DND-41 (cell line): ENCODE data around the gene DUSP1.

ENCODE experiments used
- ATAC-seq: fragments of 200-7000 bp; cut with Tn5 transposase; 3 replicates; pipeline ENCODE4 v1.9.1; 2021; ENCODE audit warnings: low read depth; ENCODE audit not compliant: insufficient read depth
- DNase-seq: peaks from one replicate; pipeline ENCODE4 v3.0.0-alpha.2; 2020
- H2AFZ ChIP-seq: 2 replicates; pipeline ENCODE4 v1.6.0; 2012; ENCODE audit warnings: low read depth, low read length
- H3K27ac ChIP-seq: 2 replicates; pipeline ENCODE4 v1.5.1; 2012; ENCODE audit warnings: low read length, inconsistent platforms
- H3K27me3 ChIP-seq: fragments of 200-600 bp; sonication (generic); 2 replicates; pipeline ENCODE4 v1.6.0; 2012; ENCODE audit warnings: low read length, mild to moderate bottlenecking, inconsistent platforms; ENCODE audit not compliant: insufficient read depth, poor library complexity
- H3K36me3 ChIP-seq: 2 replicates; pipeline ENCODE4 v1.5.1; 2012; ENCODE audit warnings: low read length, inconsistent platforms; ENCODE audit not compliant: insufficient read depth
- H3K4me1 ChIP-seq: 2 replicates; pipeline ENCODE4 v1.5.1; 2012; ENCODE audit warnings: mild to moderate bottlenecking, low read length; ENCODE audit not compliant: insufficient read depth
- H3K4me2 ChIP-seq: 2 replicates; pipeline ENCODE4 v1.6.0; 2012; ENCODE audit warnings: mild to moderate bottlenecking, moderate library complexity, low read length, inconsistent platforms; ENCODE audit not compliant: insufficient read depth
- H3K4me3 ChIP-seq, 2 experiments: fragments of 200-600 bp in 1 of 2; shearing (Covaris generic) in 1 of 2; 2 replicates each; pipeline ENCODE4 v1.5.1; 2012 to 2016; ENCODE audit warnings: inconsistent platforms in 2 of 2, low read length in 2 of 2, mild to moderate bottlenecking in 2 of 2, low read depth in 1 of 2, moderate library complexity in 1 of 2
- H3K79me2 ChIP-seq: 2 replicates; pipeline ENCODE4 v1.6.0; 2012; ENCODE audit warnings: low read length, inconsistent platforms; ENCODE audit not compliant: insufficient read depth
- H3K9ac ChIP-seq: 2 replicates; pipeline ENCODE4 v1.6.0; 2012; ENCODE audit warnings: low read depth, mild to moderate bottlenecking, inconsistent platforms, low read length, moderate library complexity
- H3K9me3 ChIP-seq: 2 replicates; pipeline ENCODE4 v1.5.1; 2012; ENCODE audit warnings: low read length, moderate library complexity, mild to moderate bottlenecking, inconsistent platforms; ENCODE audit not compliant: insufficient read depth, severe bottlenecking
- H4K20me1 ChIP-seq: 2 replicates; pipeline ENCODE4 v1.6.0; 2012; ENCODE audit warnings: low read length; ENCODE audit not compliant: insufficient read depth
- CTCF ChIP-seq: IDR thresholded peaks from 2 replicates; pipeline ENCODE4 v1.5.1; 2012; ENCODE audit warnings: borderline replicate concordance, low read length, moderate library complexity, mild to moderate bottlenecking; ENCODE audit not compliant: poor library complexity, severe bottlenecking; ENCODE audit errors: extremely low read depth
- EZH2 ChIP-seq: IDR thresholded peaks from 3 replicates; pipeline ENCODE4 v1.6.1; 2012; ENCODE audit warnings: borderline replicate concordance, low read depth, mild to moderate bottlenecking, moderate library complexity, low read length, inconsistent platforms; ENCODE audit not compliant: severe bottlenecking

The DUSP1 gene

GRCh38 chr5:172791726-172792445 is 20.9 kb upstream of the DUSP1 start:
- Histone ChIP-seq H3K9me3 (no peaks in the 10 kb centered on the region), H2AFZ (no peak overlapping the region), H3K4me2 (no peak overlapping the region), H3K27me3 (no peaks in the 10 kb centered on the region), H3K4me1 (no peaks in the 10 kb centered on the region), H3K79me2 (no peaks in the 10 kb centered on the region), H3K4me3 (no peak overlapping the region), H3K9ac (no peak overlapping the region), H4K20me1 (no peaks in the 10 kb centered on the region), H3K27ac (no peak overlapping the region), H3K36me3 (no peaks in the 10 kb centered on the region)
- ATAC-seq (no peak), DNase-seq (no peak)
- TF ChIP-seq CTCF (no peak), EZH2 (no peak)

GRCh38 chr5:172791286-172791685 is 20.3 kb upstream of the DUSP1 start:
- Histone ChIP-seq H3K79me2 (no peaks in the 10 kb centered on the region), H3K27me3 (no peaks in the 10 kb centered on the region), H4K20me1 (no peaks in the 10 kb centered on the region), H3K4me2 (no peak overlapping the region), H3K27ac (no peak overlapping the region), H2AFZ (no peak overlapping the region), H3K36me3 (no peaks in the 10 kb centered on the region), H3K9ac (no peak overlapping the region), H3K4me1 (no peaks in the 10 kb centered on the region), H3K4me3 (no peak overlapping the region), H3K9me3 (no peaks in the 10 kb centered on the region)
- no peak for DNase-seq
- no peak for ATAC-seq
- TF ChIP-seq CTCF = no peak
- no peak for TF ChIP-seq EZH2

GRCh38 chr5:172790496-172790889 is 19.5 kb upstream of the DUSP1 start:
- no peak overlapping the region for H3K9ac ChIP-seq
- H4K20me1 ChIP-seq = no peaks in the 10 kb centered on the region
- no peak for ATAC-seq
- H3K36me3 ChIP-seq = no peaks in the 10 kb centered on the region
- H3K27me3 ChIP-seq = no peaks in the 10 kb centered on the region
- no peaks in the 10 kb centered on the region for H3K79me2 ChIP-seq
- H3K9me3 ChIP-seq = no peaks in the 10 kb centered on the region
- DNase-seq = no peak
- no peak overlapping the region for H3K4me3 ChIP-seq
- H3K27ac ChIP-seq = no peak overlapping the region
- no peak overlapping the region for H2AFZ ChIP-seq
- no peaks in the 10 kb centered on the region for H3K4me1 ChIP-seq
- TF ChIP-seq EZH2 (no peak), CTCF (no peak)
- no peak overlapping the region for H3K4me2 ChIP-seq
